Breast epithelium (tissue), 4 donors: Measurements from ENCODE around the gene ACVR2B. TPM values are rescaled to one million over a fixed set of nuclear protein-coding genes. Genes with fewer than 3 reads are reported as not detected.

Source experiments
- DNase-seq, 2 donors: peaks; one replicate each; pipeline ENCODE4 v3.0.0-alpha.2; 2019; ENCODE audit warnings: low spot score in 2 of 2
- H3K27ac ChIP-seq, 2 donors: fragments of 200-600 bp; sonication (generic) in 1 of 2; one replicate each; pipeline ENCODE4 v1.5.1; 2016 to 2019; ENCODE audit warnings: mild to moderate bottlenecking in 1 of 2
- H3K27me3 ChIP-seq, 2 donors: fragments of 200-600 bp; sonication (generic) in 1 of 2; one replicate each; pipeline versions ENCODE4 v1.5.1 to v1.6.0; 2017 to 2019; ENCODE audit warnings: control low read depth in 1 of 2, mild to moderate bottlenecking in 1 of 2
- H3K36me3 ChIP-seq: fragments of 200-600 bp; one replicate; pipeline ENCODE4 v1.5.1; 2019
- H3K4me1 ChIP-seq, 2 donors: fragments of 200-600 bp; sonication (generic); one replicate each; pipeline ENCODE4 v1.5.1; 2016 to 2019; ENCODE audit warnings: control low read depth in 1 of 2
- H3K4me3 ChIP-seq, 3 donors: fragments of 200-600 bp; sonication (generic); 1 replicate in 2 of 3; 2 replicates in 1 of 3; pipeline ENCODE4 v1.5.1; 2016 to 2019; ENCODE audit warnings: mild to moderate bottlenecking in 3 of 3, moderate library complexity in 2 of 3
- H3K9me3 ChIP-seq, 2 donors: fragments of 200-600 bp; sonication (generic) in 1 of 2; one replicate each; pipeline ENCODE4 v1.5.1; 2016 to 2019; ENCODE audit warnings: control low read depth in 1 of 2
- CTCF ChIP-seq, 3 donors: fragments of 450-650 bp; IDR thresholded peaks; one replicate each; pipeline ENCODE4 v1.5.1; 2016 to 2017; ENCODE audit warnings: antibody characterized with exemption in 3 of 3, mild to moderate bottlenecking in 3 of 3, moderate library complexity in 3 of 3
- POLR2A ChIP-seq: fragments of 450-650 bp; IDR thresholded peaks from one replicate; pipeline ENCODE4 v1.6.1; 2016; ENCODE audit warnings: antibody characterized with exemption, mild to moderate bottlenecking, moderate library complexity
- POLR2AphosphoS5 ChIP-seq, 3 donors: sonication (generic); formaldehyde crosslinking; IDR thresholded peaks; one replicate each; pipeline ENCODE4 v1.6.1; 2017; ENCODE audit warnings: antibody characterized with exemption in 3 of 3
- intact Hi-C: fragments of 100-400 bp; cut with DNase I; formaldehyde crosslinking; loops from one replicate; pipeline ENCODE4 v1.15.1; 2023; ENCODE audit warnings: low total_unique reads
- total RNA-seq, 3 donors: library from RNA; depleted of rRNA; stranded (reverse); fragments of >200 nt; gene quantifications; one replicate each; pipeline ENCODE4 v1.1.0, GENCODE V29; 2016

Gene ACVR2B
- total RNA-seq, 3 donors from 2014 or later: 4.0 to 10.7 (median 10.2) TPM

GRCh38 chr3:38478901-38479300, 25.2 kb downstream of the ACVR2B start:
- H3K36me3 ChIP-seq: peaks cover 8% of the 10 kb centered on the region
- no peak overlapping the region for H3K27ac ChIP-seq
- TF ChIP-seq CTCF (IDR thresholded peaks at IDR 0.05) (no peak), POLR2AphosphoS5 (IDR thresholded peaks at IDR 0.05) (no peak), POLR2A (no peak)
- DNase-seq: no peak
- no peak overlapping the region for H3K4me3 ChIP-seq
- no peaks in the 10 kb centered on the region for H3K9me3 ChIP-seq
- no peaks in the 10 kb centered on the region for H3K27me3 ChIP-seq
- intact Hi-C loops: loop anchor here (10.0 kb wide), 1 partner anchor 134 kb away; the partner anchor contains the start of gene XYLB
- no peaks in the 10 kb centered on the region for H3K4me1 ChIP-seq

- Histone ChIP-seq H3K36me3 (peaks cover 8% of the 10 kb centered on the region), H3K27ac (no peak overlapping the region), H3K9me3 (no peaks in the 10 kb centered on the region), H3K27me3 (no peaks in the 10 kb centered on the region), H3K4me3 (no peak overlapping the region), H3K4me1 (no peaks in the 10 kb centered on the region)
- TF ChIP-seq CTCF (IDR thresholded peaks at IDR 0.05) (peak; percentile 26 to 74 (median 65)), POLR2A (no peak), POLR2AphosphoS5 (IDR thresholded peaks at IDR 0.05) (peak in 1 of 3 donors; percentile 25)
- peak in 1 of 2 donors; percentile 37 for DNase-seq
- intact Hi-C loops: loop anchor here (10.0 kb wide), 1 partner anchor 135 kb away; the partner anchor contains the start of gene XYLB
These were observed 25.9 kb downstream of the ACVR2B start for GRCh38 chr3:38479431-38480092.

GRCh38 chr3:38480093-38480445, 26.4 kb downstream of the ACVR2B start:
- TF ChIP-seq CTCF (IDR thresholded peaks at IDR 0.05): no peak
- no peak for TF ChIP-seq POLR2AphosphoS5 (IDR thresholded peaks at IDR 0.05)
- no peak for TF ChIP-seq POLR2A
- DNase-seq: no peak
- H3K4me3 ChIP-seq: no peak overlapping the region
- H3K27me3 ChIP-seq: no peaks in the 10 kb centered on the region
- H3K4me1 ChIP-seq: no peaks in the 10 kb centered on the region
- intact Hi-C loops: no loop called here
- H3K9me3 ChIP-seq: no peaks in the 10 kb centered on the region
- peaks cover 8% of the 10 kb centered on the region for H3K36me3 ChIP-seq
- H3K27ac ChIP-seq: no peak overlapping the region

GRCh38 chr3:38480930-38481329, 27.2 kb downstream of the ACVR2B start:
- Histone ChIP-seq H3K27ac (no peak overlapping the region), H3K27me3 (no peaks in the 10 kb centered on the region), H3K4me1 (no peaks in the 10 kb centered on the region), H3K36me3 (peaks cover 8% of the 10 kb centered on the region), H3K4me3 (no peak overlapping the region), H3K9me3 (no peaks in the 10 kb centered on the region)
- DNase-seq: no peak
- intact Hi-C loops: no loop called here
- TF ChIP-seq POLR2A (no peak), POLR2AphosphoS5 (IDR thresholded peaks at IDR 0.05) (no peak), CTCF (IDR thresholded peaks at IDR 0.05) (no peak)

GRCh38 chr3:38482951-38483350, 29.3 kb downstream of the ACVR2B start:
- no peaks in the 10 kb centered on the region for H3K4me1 ChIP-seq
- H3K36me3 ChIP-seq: peaks cover 8% of the 10 kb centered on the region
- H3K4me3 ChIP-seq: no peak overlapping the region
- H3K9me3 ChIP-seq: no peaks in the 10 kb centered on the region
- no peaks in the 10 kb centered on the region for H3K27me3 ChIP-seq
- no peak overlapping the region for H3K27ac ChIP-seq
- no peak for TF ChIP-seq POLR2A
- TF ChIP-seq CTCF (IDR thresholded peaks at IDR 0.05): no peak
- TF ChIP-seq POLR2AphosphoS5 (IDR thresholded peaks at IDR 0.05): no peak
- DNase-seq: no peak
- intact Hi-C loops: no loop called here
